ENCODE data around the gene ADIPOR2. TPM values are rescaled to one million over a fixed set of nuclear protein-coding genes. Genes with fewer than 3 reads are reported as not detected.

ADIPOR2 gene
- total RNA-seq, 2 experiments from 2014 or later, result 24.7 to 51.1 TPM

DNA sequence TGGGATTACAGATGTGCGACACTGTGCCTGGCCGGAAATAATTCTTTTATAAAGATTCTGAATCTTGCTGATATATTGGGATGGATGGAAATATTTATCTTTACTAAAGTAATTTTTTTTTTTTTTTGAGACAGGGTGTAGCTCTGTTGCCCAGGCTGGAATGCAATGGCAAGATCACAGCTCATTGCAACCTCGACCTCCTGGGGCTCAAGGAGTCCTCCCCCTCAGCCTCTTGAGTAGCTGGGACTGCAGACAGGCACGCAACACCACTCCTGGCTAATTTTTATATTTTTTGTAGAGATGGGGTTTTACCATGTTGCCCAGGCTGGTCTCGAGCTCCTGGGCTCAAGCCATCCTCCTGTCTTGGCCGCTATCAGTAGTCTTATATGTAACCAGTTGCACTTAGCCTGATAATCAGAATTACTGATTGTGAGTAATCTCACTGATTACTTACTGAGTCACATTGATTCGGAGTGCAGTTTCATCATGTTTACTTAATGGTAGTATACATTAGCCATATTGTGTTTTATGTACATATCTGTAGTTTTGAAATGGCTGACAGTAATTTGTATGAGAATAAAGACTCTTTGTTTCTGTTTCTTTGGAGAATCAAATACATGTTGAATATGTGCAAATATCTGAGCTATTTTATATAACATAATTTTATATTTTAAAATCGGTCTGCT lies 79.1 kb downstream of the ADIPOR2 start:
- TF ChIP-seq, protein P1, sequence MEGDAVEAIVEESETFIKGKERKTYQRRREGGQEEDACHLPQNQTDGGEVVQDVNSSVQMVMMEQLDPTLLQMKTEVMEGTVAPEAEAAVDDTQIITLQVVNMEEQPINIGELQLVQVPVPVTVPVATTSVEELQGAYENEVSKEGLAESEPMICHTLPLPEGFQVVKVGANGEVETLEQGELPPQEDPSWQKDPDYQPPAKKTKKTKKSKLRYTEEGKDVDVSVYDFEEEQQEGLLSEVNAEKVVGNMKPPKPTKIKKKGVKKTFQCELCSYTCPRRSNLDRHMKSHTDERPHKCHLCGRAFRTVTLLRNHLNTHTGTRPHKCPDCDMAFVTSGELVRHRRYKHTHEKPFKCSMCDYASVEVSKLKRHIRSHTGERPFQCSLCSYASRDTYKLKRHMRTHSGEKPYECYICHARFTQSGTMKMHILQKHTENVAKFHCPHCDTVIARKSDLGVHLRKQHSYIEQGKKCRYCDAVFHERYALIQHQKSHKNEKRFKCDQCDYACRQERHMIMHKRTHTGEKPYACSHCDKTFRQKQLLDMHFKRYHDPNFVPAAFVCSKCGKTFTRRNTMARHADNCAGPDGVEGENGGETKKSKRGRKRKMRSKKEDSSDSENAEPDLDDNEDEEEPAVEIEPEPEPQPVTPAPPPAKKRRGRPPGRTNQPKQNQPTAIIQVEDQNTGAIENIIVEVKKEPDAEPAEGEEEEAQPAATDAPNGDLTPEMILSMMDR (conservative IDR thresholded peaks at IDR 0.05; ENCODE audit: low read length), result no peak
- no peak for TF ChIP-seq EZH2phosphoT487 (IDR thresholded peaks at IDR 0.05; ENCODE audit: borderline replicate concordance, low read depth, low read length)
- ChIA-PET CTCF (ENCODE audit: unreplicated experiment) (no interaction called here), POLR2A (no interaction called here)
- no peak for DNase-seq (ENCODE audit: low spot score)
- Histone ChIP-seq H3K79me2 (ENCODE audit: insufficient read depth, low read depth, low read length) (peaks cover 14% of the 10 kb centered on the region; the same call in 1 of the 2 replicates), H3K4me3 (ENCODE audit: low read depth, low read length, poor library complexity, severe bottlenecking) (no peak overlapping the region), H4K20me1 (ENCODE audit: insufficient read depth, low read length) (no peaks in the 10 kb centered on the region), H3K4me2 (ENCODE audit: low read length) (no peak overlapping the region), H3K9me3 (ENCODE audit: low read length) (no peaks in the 10 kb centered on the region), H3K4me1 (ENCODE audit: insufficient read depth, low read length, poor library complexity, severe bottlenecking) (no peaks in the 10 kb centered on the region), H2AFZ (ENCODE audit: low read length) (no peak overlapping the region), H3K27ac (ENCODE audit: low read depth, low read length, poor library complexity, severe bottlenecking) (no peak overlapping the region), H3K9me2 (ENCODE audit: insufficient read depth, low read length) (no peaks in the 10 kb centered on the region), H3K36me3 (ENCODE audit: insufficient read depth, low read length) (peaks cover 18% of the 10 kb centered on the region; the same call in 1 of the 2 replicates)
- BruUV-seq (replicated peaks), result no TSS peak
- intact Hi-C loops (cut with micrococcal nuclease; ENCODE audit: unreplicated experiment), result no loop called here

DNA sequence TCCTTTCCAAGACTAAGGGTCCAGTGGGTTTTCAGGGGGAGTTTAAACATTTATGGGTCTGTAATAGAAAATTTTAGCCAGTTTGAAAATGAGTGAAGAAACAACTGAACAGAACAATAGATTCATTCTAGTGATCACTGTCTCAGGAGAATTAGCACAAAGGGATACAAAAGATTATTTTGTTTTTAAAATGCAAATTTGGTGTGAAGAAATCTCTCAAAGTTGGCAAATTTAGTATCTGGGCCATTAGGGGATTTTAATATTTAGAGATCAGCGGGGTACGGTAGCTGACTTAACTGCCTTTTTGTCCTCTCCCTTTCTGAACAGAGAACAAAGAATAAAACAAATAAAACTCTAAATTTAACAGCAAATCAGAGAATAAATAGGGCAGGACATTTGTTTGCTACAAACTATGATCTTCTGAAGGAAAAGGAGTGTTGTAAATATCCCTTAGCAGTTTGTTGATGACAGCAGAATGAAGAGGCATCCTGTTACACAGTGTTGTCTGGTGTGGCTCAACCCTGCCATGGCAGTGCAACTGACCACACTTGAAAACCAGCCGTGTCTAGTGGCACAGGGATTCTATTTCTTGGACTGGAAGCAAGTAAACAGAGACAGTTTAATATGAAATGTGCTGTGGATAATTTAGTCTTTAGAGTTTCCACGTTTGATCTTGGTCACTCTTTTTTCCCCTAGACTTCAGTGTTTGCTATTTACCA lies 83.2 kb downstream of the ADIPOR2 start:
- TF ChIP-seq, protein P1 (conservative IDR thresholded peaks at IDR 0.05; ENCODE audit: low read length), result no peak
- TF ChIP-seq EZH2phosphoT487 (IDR thresholded peaks at IDR 0.05; ENCODE audit: borderline replicate concordance, low read depth, low read length), result no peak
- H3K4me1 ChIP-seq (ENCODE audit: insufficient read depth, low read length, poor library complexity, severe bottlenecking), result no peaks in the 10 kb centered on the region
- ChIA-PET POLR2A (no interaction called here), CTCF (ENCODE audit: unreplicated experiment) (no interaction called here)
- no peak overlapping the region for H2AFZ ChIP-seq (ENCODE audit: low read length)
- BruUV-seq (replicated peaks), result no TSS peak
- H3K9me3 ChIP-seq (ENCODE audit: low read length), result no peaks in the 10 kb centered on the region
- intact Hi-C loops (cut with micrococcal nuclease; ENCODE audit: unreplicated experiment), result no loop called here
- no peak overlapping the region for H3K4me2 ChIP-seq (ENCODE audit: low read length)
- H3K27ac ChIP-seq (ENCODE audit: low read depth, low read length, poor library complexity, severe bottlenecking), result no peak overlapping the region
- no peaks in the 10 kb centered on the region for H4K20me1 ChIP-seq (ENCODE audit: insufficient read depth, low read length)
- DNase-seq (ENCODE audit: low spot score), result no peak
- no peaks in the 10 kb centered on the region for H3K79me2 ChIP-seq (ENCODE audit: insufficient read depth, low read depth, low read length)
- H3K4me3 ChIP-seq (ENCODE audit: low read depth, low read length, poor library complexity, severe bottlenecking), result no peak overlapping the region
- H3K9me2 ChIP-seq (ENCODE audit: insufficient read depth, low read length), result no peaks in the 10 kb centered on the region
- H3K36me3 ChIP-seq (ENCODE audit: insufficient read depth, low read length), result peaks cover 38% of the 10 kb centered on the region
